ENCODE data around the gene PEAK1.

Gene PEAK1

DNA sequence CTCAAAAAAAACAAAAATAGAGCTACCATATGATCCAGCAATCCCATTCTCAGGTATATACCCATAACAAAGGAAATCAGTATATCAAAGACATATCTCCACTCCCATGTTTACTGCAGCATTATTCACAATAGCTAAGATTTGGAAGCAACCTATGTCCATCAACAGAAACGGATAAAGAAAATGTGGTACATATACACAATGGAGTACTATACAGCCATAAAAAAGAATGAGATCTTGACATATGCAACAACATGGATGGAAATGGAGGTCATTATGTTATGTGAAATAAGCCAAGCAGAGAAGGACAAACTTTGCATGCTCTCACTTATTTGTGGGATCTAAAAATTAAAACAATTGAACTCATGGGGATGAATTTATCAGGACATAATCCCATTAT, 19.6 kb downstream of the PEAK1 start:
- Mint-ChIP-seq H3K4me1 (no peaks in the 10 kb centered on the region), H3K36me3 (ENCODE audit: low read depth) (peaks cover 46% of the 10 kb centered on the region), H3K4me3 (no peak overlapping the region), H3K27me3 (ENCODE audit: low read depth, poor library complexity) (no peaks in the 10 kb centered on the region), H3K27ac (no peak overlapping the region), H3K9me3 (peaks cover 57% of the 10 kb centered on the region)
- TF ChIP-seq, protein P1, sequence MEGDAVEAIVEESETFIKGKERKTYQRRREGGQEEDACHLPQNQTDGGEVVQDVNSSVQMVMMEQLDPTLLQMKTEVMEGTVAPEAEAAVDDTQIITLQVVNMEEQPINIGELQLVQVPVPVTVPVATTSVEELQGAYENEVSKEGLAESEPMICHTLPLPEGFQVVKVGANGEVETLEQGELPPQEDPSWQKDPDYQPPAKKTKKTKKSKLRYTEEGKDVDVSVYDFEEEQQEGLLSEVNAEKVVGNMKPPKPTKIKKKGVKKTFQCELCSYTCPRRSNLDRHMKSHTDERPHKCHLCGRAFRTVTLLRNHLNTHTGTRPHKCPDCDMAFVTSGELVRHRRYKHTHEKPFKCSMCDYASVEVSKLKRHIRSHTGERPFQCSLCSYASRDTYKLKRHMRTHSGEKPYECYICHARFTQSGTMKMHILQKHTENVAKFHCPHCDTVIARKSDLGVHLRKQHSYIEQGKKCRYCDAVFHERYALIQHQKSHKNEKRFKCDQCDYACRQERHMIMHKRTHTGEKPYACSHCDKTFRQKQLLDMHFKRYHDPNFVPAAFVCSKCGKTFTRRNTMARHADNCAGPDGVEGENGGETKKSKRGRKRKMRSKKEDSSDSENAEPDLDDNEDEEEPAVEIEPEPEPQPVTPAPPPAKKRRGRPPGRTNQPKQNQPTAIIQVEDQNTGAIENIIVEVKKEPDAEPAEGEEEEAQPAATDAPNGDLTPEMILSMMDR (IDR thresholded peaks at IDR 0.05): no peak
- DNase-seq: no peak

DNA sequence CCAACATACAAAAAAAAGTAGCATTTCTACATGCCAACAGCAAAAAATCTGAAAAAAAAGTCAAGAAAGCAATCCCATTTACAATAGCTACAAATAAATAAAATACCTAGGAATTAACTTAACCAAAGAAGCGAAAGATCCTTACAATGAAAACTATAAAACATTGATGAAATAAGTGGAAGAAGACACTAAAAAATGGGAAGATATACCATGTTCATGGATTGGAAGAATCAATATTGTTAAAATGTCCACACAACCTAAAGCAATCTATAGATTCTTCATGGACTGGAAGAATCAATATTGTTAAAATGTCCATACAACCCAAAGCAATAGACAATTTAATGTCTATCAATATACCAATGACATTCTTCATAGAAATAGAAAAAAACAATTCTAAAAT, 21.0 kb downstream of the PEAK1 start:
- Mint-ChIP-seq H3K9me3 (peaks cover 69% of the 10 kb centered on the region), H3K36me3 (ENCODE audit: low read depth) (peaks cover 56% of the 10 kb centered on the region), H3K27ac (no peak overlapping the region), H3K4me1 (no peaks in the 10 kb centered on the region), H3K4me3 (no peak overlapping the region), H3K27me3 (ENCODE audit: low read depth, poor library complexity) (no peaks in the 10 kb centered on the region)
- DNase-seq: no peak
- TF ChIP-seq, protein P1 (IDR thresholded peaks at IDR 0.05): no peak

DNA sequence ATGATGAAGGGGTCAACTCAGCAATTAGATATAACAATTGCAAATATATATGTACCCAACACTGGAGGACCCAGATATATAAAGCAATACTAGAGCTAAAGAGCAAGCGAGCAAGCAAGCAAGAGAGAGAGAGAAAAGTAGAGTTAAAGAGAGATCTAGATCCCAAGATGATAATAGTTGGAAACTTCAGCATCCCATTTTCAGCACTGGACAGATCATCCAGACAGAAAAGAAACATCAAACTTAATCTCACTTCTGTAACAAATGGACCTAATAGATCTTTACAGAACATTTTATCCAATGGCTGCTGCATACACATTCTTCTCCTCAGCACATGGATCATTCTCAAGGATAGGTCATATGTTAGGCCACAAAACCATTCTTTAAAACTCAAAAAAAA, 23.2 kb downstream of the PEAK1 start:
- Mint-ChIP-seq H3K27ac (no peak overlapping the region), H3K4me1 (no peaks in the 10 kb centered on the region), H3K4me3 (no peak overlapping the region), H3K36me3 (ENCODE audit: low read depth) (peaks cover 56% of the 10 kb centered on the region), H3K9me3 (peaks cover 74% of the 10 kb centered on the region), H3K27me3 (ENCODE audit: low read depth, poor library complexity) (no peaks in the 10 kb centered on the region)
- TF ChIP-seq, protein P1 (IDR thresholded peaks at IDR 0.05): no peak
- DNase-seq: no peak

DNA sequence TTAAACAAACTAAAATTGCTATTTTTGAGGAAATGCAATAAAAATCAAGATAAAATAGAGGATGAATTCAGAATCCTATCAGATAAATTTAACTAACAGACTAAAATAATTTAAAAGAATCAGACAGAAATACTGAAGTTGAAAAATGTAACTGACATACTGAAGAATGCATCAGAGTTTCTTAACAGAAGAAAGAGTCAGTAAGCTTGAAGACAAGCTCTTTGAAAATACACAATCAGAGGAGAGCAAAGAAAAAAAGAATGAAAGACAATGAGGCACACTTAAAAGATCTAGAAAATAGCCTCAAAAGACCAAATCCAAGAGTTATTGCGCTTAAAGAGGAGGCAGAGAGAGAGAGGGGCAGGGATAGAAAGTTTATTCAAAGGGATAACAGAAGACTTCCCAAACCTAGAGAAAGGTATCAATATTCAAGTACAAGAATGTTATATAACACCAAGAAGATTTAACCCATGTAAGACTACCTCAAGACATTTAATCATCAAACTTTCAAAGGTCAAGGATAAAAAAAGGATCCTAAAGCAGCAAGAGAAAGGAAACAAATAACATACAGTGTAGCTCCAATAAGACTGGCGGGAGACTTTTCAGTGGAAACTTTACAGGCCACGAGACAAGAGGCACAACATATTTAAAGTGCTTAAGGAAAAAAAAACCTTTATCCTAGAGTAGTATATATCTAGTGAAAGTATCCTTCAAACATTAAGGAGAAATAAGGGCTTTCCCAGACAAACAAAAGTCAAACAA, 24.7 kb downstream of the PEAK1 start:
- H3K4me3 Mint-ChIP-seq: no peak overlapping the region
- H3K4me1 Mint-ChIP-seq: no peaks in the 10 kb centered on the region
- TF ChIP-seq, protein P1 (IDR thresholded peaks at IDR 0.05): no peak
- H3K36me3 Mint-ChIP-seq (ENCODE audit: low read depth): peaks cover 48% of the 10 kb centered on the region
- no peaks in the 10 kb centered on the region for H3K27me3 Mint-ChIP-seq (ENCODE audit: low read depth, poor library complexity)
- peaks cover 66% of the 10 kb centered on the region for H3K9me3 Mint-ChIP-seq
- DNase-seq: no peak
- no peak overlapping the region for H3K27ac Mint-ChIP-seq

DNA sequence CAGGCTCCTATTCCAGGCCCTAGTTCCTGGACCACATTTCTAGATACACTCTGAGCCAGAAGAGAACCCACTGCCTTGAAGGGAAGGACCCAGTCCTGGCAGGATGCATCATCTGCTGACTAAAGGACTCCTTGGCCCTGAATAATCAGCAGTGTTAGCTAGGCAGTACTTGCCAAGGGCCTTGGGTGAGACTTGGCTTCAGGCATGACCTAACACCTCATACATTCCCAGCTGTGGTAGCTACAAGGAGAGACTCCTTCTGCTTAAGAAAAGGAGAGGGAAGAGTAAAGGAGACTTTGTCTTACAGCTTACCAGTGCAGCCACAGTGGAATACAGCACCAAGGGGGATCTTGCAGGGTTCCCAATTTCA, 26.4 kb downstream of the PEAK1 start:
- H3K4me3 Mint-ChIP-seq: no peak overlapping the region
- H3K27ac Mint-ChIP-seq: no peak overlapping the region
- H3K9me3 Mint-ChIP-seq: peaks cover 48% of the 10 kb centered on the region
- H3K4me1 Mint-ChIP-seq: no peaks in the 10 kb centered on the region
- TF ChIP-seq, protein P1 (IDR thresholded peaks at IDR 0.05): no peak
- DNase-seq: no peak
- peaks cover 32% of the 10 kb centered on the region for H3K36me3 Mint-ChIP-seq (ENCODE audit: low read depth)
- H3K27me3 Mint-ChIP-seq (ENCODE audit: low read depth, poor library complexity): no peaks in the 10 kb centered on the region
